GM19351 (cell line): ENCODE measurements around the gene MAPK8.

Source experiments
- ATAC-seq: cut with Tn5 transposase; IDR thresholded peaks from one replicate; pipeline ENCODE4 v1.9.1; 2021; ENCODE audit warnings: mild to moderate bottlenecking, moderate library complexity; ENCODE audit not compliant: unreplicated experiment

Gene MAPK8

GRCh38 chr10:48291190-48291589 lies 15.3 kb upstream of the MAPK8 start:
- no peak for ATAC-seq

GRCh38 chr10:48292616-48293015 lies 13.9 kb upstream of the MAPK8 start:
- ATAC-seq: no peak

- no peak for ATAC-seq
Observed at GRCh38 chr10:48294431-48294830, 12.0 kb upstream of the MAPK8 start.

GRCh38 chr10:48296576-48297098 lies 9.8 kb upstream of the MAPK8 start:
- ATAC-seq: no peak

GRCh38 chr10:48299066-48299465 lies 7.4 kb upstream of the MAPK8 start:
- ATAC-seq: no peak

- no peak for ATAC-seq
Observed at GRCh38 chr10:48299692-48300091, 6.8 kb upstream of the MAPK8 start.

- ATAC-seq: no peak
Observed at GRCh38 chr10:48300556-48300955, 5.9 kb upstream of the MAPK8 start.

GRCh38 chr10:48302515-48303476 lies 3.7 kb upstream of the MAPK8 start:
- no peak for ATAC-seq

- ATAC-seq: no peak
Observed at GRCh38 chr10:48305905-48306264, 592 bp upstream of the MAPK8 start.

- peak; percentile 35 for ATAC-seq
Observed at GRCh38 chr10:48306870-48307710, 613 bp downstream of the MAPK8 start.

- ATAC-seq: no peak
Observed at GRCh38 chr10:48307711-48308018, 1.2 kb downstream of the MAPK8 start.

- no peak for ATAC-seq
Observed at GRCh38 chr10:48309711-48310226, 3.3 kb downstream of the MAPK8 start.

- no peak for ATAC-seq
Observed at GRCh38 chr10:48314107-48314506, 7.6 kb downstream of the MAPK8 start.

GRCh38 chr10:48316236-48316635 lies 9.8 kb downstream of the MAPK8 start:
- no peak for ATAC-seq

- no peak for ATAC-seq
Observed at GRCh38 chr10:48317321-48317990, 11.0 kb downstream of the MAPK8 start.

GRCh38 chr10:48322017-48322416 lies 15.5 kb downstream of the MAPK8 start:
- no peak for ATAC-seq

- ATAC-seq: no peak
Observed at GRCh38 chr10:48324580-48324979, 18.1 kb downstream of the MAPK8 start.

- ATAC-seq: no peak
Observed at GRCh38 chr10:48330269-48330668, 23.8 kb downstream of the MAPK8 start.

- ATAC-seq: no peak
Observed at GRCh38 chr10:48331436-48331835, 25.0 kb downstream of the MAPK8 start.

GRCh38 chr10:48332166-48332870 lies 25.8 kb downstream of the MAPK8 start:
- no peak for ATAC-seq
